GM21367 (cell line): ENCODE data around the gene RHOD.

Experiments used
- ATAC-seq: cut with Tn5 transposase; IDR thresholded peaks from one replicate; pipeline ENCODE4 v1.9.1; 2021; ENCODE audit not compliant: unreplicated experiment

RHOD gene

DNA sequence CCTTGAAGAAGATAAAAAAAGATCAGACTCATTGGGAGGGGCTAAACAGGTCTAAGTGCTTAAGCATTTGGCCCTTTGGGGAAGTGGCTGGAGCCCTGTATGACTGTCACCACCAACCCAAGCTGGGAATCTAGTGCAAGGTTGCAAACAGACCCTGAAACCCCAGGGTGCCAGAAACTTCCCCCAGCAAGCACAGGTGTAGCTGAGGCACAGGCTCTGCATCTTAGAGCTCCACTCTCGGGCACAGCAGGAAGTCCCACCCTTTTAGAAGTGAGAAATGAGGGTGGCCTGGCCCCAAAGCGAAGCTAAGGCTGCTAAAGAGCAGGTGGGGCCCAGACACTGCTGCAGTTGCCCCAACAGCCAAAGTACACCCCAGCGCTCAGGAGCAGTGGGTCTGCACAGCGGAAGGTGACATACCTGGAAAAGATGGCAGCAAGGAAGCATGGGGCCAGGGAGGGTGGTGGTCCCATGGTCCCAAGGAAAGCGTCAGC lies 56.6 kb downstream of the RHOD start:
- ATAC-seq = peak; percentile 40

DNA sequence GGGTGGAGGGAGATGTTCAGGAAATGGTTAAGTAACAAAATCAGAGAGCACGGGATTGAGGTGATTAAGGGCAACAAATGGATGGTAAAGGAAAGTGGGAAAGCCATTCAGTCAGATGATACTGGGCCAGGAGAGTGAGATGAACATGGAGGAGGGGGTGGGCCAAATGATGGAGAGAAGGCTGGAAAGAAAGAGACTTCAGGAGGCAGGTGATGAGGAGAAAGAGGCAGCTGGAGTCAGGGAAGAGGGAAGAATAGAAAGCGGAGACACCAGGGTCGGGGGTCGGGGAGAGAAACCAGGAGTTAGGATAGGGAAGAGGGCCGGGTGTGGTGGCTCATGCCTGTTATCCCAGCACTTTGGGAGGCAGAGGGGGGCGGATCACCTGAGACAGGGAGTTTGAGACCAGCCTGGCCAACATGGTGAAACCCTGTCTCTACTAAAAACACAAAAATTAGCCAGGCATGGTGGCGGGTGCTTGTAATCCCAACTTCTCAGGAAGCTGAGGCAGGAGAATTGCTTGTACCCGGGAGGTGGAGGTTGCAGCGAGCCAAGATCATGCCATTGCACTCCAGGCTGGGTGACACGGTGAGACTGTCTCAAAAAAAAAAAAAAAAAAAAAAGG lies 57.7 kb downstream of the RHOD start:
- no peak for ATAC-seq

DNA sequence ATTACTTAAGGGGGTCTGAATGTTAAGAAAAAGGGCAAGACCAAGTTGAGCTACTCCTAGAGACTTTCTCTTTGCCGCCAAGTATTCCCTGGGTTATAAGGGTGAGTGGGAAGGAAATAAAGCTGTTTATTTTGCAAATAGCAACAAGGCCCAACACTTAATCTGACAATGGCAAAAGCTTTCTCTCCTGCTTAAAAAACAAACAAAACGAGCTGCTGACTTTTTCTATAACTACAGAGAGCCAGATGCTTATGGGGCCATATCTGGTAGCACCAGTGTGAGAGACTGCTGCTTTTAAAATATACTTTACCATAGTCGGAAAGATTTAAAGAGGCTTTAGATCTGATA lies 60.1 kb downstream of the RHOD start:
- ATAC-seq = no peak

DNA sequence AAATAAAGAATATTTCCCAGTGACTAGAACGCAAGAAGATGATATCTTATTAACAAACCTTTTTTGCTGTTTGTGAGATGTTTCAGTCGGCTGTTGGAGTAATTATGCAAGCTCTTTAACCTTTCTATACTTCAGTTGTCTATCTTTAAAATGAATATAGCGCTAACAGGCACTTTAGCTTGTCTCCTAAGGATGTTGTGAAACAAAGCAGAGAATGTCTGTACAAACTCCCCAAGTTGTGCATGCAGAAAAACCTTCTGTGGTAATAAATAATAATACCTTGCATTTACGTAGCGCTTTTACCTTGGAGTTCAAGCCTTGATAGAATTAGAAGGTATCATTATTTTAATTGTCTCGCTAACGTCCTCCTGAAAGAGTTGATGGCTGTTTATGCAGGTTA lies 60.5 kb downstream of the RHOD start:
- ATAC-seq = no peak

DNA sequence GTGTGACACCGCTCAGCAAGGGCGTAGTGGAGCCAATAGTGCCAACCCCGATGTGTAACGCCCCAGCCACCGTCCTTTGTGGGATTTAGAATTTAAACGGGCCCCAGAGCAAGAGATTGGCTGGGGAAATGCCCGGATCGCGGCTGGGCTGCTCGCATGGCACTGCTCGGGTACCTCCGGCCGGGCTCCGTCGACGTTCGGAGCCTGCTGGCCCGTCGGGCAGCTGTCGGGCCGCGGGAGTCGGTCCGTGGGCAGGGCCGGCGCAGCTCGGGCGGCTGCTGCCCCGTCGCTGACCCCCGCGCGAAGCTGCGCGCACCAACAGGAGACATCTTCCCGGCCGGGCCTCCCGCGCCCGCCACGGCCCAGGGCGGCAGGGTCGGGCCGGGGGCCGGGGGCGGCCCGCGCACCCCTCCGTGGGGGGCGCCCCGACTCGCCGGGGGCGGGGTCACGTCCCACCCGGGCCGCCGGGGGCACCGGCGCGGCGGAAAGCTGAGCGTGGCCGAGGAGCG lies 61.1 kb downstream of the RHOD start:
- peak; percentile 6 for ATAC-seq

DNA sequence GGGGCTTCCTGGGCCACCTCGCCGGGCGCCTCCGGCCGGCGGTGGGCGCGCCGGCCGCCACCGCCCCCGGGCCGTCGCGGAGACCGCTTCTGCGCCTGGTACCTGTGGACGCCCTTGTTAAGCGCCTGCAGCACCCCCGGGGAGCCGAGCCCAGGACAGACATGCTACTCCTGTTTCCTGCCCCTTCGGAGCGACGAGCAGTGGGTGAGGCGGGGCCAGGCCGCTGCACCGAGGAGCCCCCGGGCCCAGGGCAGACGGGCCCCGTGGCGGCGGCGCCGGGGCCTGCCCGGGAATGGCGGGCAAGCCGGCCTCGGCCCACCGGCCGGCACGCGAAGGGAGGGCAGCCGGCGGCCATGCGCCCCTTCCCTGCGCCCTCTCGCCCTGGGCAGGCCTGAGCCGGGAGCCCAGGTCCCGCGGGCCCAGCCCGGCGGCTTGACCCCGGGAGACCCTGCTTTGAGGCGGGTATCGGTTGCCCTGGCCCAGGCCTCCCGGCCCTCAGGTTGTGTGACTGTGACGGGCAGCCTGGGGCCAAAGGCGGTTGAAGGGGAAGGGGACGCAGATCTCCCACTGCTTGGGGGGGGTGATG lies 61.6 kb downstream of the RHOD start:
- ATAC-seq = peak; percentile 5

DNA sequence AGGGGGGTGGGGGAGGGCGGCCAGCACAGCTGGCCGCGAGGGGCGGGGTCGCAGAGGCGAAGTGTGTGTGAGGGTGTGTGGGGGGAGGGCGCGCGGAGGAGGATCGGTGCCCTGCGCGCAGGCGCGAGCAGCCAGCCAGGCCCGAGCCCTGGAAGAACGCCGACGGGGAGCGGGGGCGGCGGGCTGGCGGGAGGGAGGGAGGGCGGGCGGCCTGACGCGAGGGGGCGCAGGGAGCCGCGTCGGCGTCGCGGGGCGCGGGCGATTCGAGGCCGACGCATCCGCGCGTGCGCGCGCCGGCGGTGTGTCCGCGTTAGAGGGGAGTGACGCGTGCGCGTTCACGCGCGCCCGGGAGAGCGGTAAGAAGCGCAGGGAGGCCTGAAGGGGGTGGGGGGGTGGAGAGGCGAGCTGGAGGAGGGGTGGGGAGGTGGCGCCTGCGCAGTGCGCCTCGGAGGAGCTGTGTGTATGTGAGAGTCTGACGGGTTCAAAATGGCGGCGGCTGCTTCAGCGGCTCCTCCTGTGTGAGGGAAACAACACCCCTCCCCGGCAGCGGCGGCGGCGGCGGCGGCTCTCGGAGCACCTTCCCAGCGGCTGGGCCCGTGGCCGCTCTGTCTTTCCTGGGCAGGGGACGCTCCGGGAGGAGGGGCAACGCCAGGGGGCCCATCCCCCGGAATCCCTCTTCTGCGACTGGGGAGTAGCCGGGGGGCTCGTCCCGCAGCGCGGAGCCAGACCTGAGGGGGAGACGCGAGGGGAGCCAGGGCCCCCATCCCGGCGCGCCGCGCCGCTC lies 62.3 kb downstream of the RHOD start, which contains the start of gene KDM2A:
Gene KDM2A, plus strand, starts transcription at position 463 of the 784 bp plus-strand sequence. CDS start 2,054 bp downstream, outside the sequence.
- ATAC-seq = peak; percentile 57

DNA sequence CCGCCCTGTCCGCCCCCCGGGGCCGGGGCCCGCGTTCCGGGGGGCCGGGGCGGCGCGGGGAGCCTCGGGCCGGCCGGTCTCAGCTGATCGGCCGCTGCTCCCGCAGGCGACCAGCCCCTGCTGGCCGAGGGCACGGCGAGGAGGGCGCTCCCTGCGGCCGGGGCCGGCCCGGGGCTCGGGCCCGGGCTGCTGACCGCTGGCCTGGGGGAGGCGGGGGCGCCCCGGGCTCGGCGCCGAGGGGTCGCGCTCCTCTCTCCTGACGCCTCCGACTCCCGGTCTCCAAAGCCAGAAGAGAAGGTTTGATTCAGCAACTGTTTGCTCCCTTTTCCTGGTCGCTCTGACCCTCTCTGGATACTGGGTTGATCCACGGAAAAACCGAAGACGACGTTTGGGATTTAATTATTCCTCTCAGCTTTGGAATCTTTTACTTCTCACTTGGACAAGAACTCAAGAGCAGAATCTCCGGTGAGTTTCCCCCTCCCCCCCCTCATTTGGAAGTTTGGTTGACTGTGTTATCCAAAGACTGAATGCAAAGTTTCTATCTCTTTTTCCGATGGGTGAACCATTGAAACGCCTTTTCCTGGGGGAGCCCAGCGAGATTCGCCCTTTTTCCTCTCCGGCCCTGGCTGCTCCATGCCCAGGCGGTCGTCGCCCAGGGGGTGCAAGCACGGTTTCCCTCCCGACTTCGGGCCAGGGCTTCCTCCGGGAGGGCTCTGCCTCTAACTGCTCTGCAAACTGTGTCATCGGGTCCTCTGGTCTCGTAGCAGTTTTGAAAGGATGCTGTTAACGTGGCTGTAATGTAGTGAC lies 63.1 kb downstream of the RHOD start:
- ATAC-seq = peak; percentile 7

DNA sequence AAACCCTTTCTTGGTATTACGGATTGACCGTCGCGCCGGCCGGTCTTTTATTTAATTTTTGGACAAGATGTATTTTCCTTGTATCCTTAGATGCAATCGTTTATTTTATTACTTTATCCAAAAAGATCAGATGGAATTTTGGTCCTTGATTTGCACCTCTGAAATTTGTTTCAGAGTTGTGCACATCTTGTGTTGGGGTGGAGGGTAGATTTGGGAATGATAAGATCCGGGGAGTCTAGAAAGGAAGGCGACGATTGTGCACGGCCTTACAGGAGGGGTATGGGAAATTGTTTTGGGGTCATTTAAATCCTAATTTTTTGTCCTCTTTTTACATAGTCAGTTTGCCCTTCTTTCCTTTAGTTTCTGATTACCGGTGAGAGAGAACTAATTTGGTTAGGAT lies 63.8 kb downstream of the RHOD start:
- no peak for ATAC-seq

DNA sequence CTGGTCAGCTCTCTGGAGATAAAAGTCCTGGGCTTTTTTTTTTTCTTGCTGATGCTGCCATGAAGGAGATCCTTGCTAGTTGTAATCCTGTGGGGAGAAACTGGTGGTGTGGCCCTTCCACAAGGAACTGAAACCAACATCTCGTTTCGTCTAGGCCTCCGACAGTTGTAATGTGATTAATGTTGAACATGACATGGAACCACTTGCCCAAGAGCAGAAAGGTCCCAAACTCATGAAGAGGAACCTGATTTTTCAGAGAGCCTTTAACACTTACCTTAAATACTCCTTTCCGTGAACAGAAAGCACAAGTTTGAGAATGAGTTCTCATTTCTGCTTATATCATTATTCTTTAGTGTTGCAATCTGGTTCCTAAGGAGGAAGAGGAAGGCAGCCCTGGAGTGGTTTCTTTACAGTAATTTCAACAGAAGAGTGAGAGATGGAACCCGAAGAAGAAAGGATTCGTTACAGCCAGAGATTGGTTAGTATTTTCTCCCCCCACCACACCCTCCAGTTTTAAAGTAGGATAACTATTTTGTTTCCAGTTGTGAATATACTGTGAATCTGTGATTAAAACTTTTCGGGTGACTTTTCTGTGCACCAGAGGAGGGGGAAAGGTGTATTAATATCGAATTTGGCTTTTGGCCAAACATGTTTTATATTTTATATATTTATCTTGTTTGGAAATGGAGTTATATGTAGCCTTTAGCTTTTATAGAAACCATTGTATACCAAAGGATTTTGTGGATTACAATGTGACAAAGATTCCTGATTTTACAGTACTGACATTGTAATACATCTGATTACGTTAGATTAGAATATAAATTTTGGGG lies 64.4 kb downstream of the RHOD start:
- ATAC-seq = no peak
